Left forelimb (tissue), 1 donor: ENCODE data around the gene HEATR9.

ENCODE experiments used
- DNase-seq: peaks from one replicate; pipeline ENCODE4 v3.0.0-alpha.2; 2018; ENCODE audit warnings: low spot score

The HEATR9 gene

GRCh38 chr17:35864853-35865252, 3.8 kb downstream of the HEATR9 start:
- DNase-seq, result no peak

- no peak for DNase-seq
These were observed 12.1 kb downstream of the HEATR9 start for GRCh38 chr17:35856603-35857002.

GRCh38 chr17:35855965-35856364, 12.7 kb downstream of the HEATR9 start:
- DNase-seq, result no peak

GRCh38 chr17:35849469-35850348, 19.0 kb downstream of the HEATR9 start:
- DNase-seq, result no peak

GRCh38 chr17:35847633-35848373, 20.9 kb downstream of the HEATR9 start:
- no peak for DNase-seq

- no peak for DNase-seq
These were observed 21.7 kb downstream of the HEATR9 start for GRCh38 chr17:35847006-35847405.

GRCh38 chr17:35846055-35846809, 22.5 kb downstream of the HEATR9 start:
- no peak for DNase-seq

GRCh38 chr17:35844547-35844946, 24.1 kb downstream of the HEATR9 start:
- DNase-seq, result no peak

GRCh38 chr17:35843698-35844097, 25.0 kb downstream of the HEATR9 start:
- DNase-seq, result no peak

- DNase-seq, result no peak
These were observed 26.5 kb downstream of the HEATR9 start for GRCh38 chr17:35842239-35842638.

GRCh38 chr17:35841505-35841904, 27.2 kb downstream of the HEATR9 start:
- no peak for DNase-seq

GRCh38 chr17:35841101-35841500, 27.6 kb downstream of the HEATR9 start:
- no peak for DNase-seq

GRCh38 chr17:35825206-35825605, 43.5 kb downstream of the HEATR9 start:
- no peak for DNase-seq

- DNase-seq, result no peak
These were observed 47.4 kb downstream of the HEATR9 start for GRCh38 chr17:35821308-35821707.

- no peak for DNase-seq
These were observed 49.2 kb downstream of the HEATR9 start for GRCh38 chr17:35819455-35819854.

GRCh38 chr17:35817196-35817595, 51.5 kb downstream of the HEATR9 start:
- DNase-seq, result no peak

- no peak for DNase-seq
These were observed 52.0 kb downstream of the HEATR9 start for GRCh38 chr17:35816723-35817122.

- DNase-seq, result no peak
These were observed 56.2 kb downstream of the HEATR9 start for GRCh38 chr17:35812456-35812855.

- DNase-seq, result no peak
These were observed 56.9 kb downstream of the HEATR9 start for GRCh38 chr17:35811759-35812158.

- DNase-seq, result no peak
These were observed 58.7 kb downstream of the HEATR9 start for GRCh38 chr17:35809855-35810461.

- peak; percentile 96 for DNase-seq
These were observed 59.5 kb downstream of the HEATR9 start, which contains the start of gene TAF15 for GRCh38 chr17:35808962-35809854. Gene TAF15 (plus strand): TSS chr17:35809484. CDS start chr17:35809570, 86 bp downstream.
